Neutrophil (primary cell): ENCODE results near the gene FAM228B.

Source experiments
- H3K27ac ChIP-seq: fragments of 200-600 bp; sonication (generic); 2 replicates; pipeline ENCODE4 v1.5.1; 2016; ENCODE audit warnings: mild to moderate bottlenecking, moderate library complexity
- H3K27me3 ChIP-seq: fragments of 200-600 bp; sonication (generic); 2 replicates; pipeline ENCODE4 v1.6.0; 2016; ENCODE audit warnings: mild to moderate bottlenecking
- H3K36me3 ChIP-seq: fragments of 200-600 bp; sonication (generic); 2 replicates; pipeline ENCODE4 v1.5.1; 2017
- H3K4me1 ChIP-seq, 2 experiments: fragments of 200-600 bp in 1 of 2; sonication (generic) in 1 of 2; 1 replicate in 1 of 2; 2 replicates in 1 of 2; pipeline versions ENCODE4 v1.5.1 to v1.6.1; 2013 to 2016; ENCODE audit warnings: low read depth in 1 of 2, low read length in 1 of 2, mild to moderate bottlenecking in 1 of 2, moderate library complexity in 1 of 2; ENCODE audit not compliant: control insufficient read depth in 1 of 2, insufficient read depth in 1 of 2
- H3K4me3 ChIP-seq, 2 experiments: fragments of 200-600 bp in 1 of 2; sonication (generic) in 1 of 2; 1 replicate in 1 of 2; 2 replicates in 1 of 2; pipeline ENCODE4 v1.5.1; 2013 to 2016; ENCODE audit warnings: low read depth in 1 of 2, low read length in 1 of 2, mild to moderate bottlenecking in 1 of 2, moderate library complexity in 1 of 2
- H3K9me3 ChIP-seq: fragments of 200-600 bp; sonication (generic); 2 replicates; pipeline ENCODE4 v1.5.1; 2016
- CTCF ChIP-seq: fragments of 200-600 bp; sonication (generic); IDR thresholded peaks from 2 replicates; pipeline ENCODE4 v1.5.1; 2016; ENCODE audit warnings: antibody characterized with exemption

Gene FAM228B

GRCh38 chr2:24208490-24208889, 85.2 kb downstream of the FAM228B start:
- H3K27me3 ChIP-seq = no peaks in the 10 kb centered on the region
- H3K9me3 ChIP-seq = no peaks in the 10 kb centered on the region
- TF ChIP-seq CTCF = no peak

GRCh38 chr2:24209389-24210105, 86.3 kb downstream of the FAM228B start:
- no peaks in the 10 kb centered on the region for H3K9me3 ChIP-seq
- peak overlapping the region; percentile 14 to 31 for H3K4me3 ChIP-seq
- H3K4me1 ChIP-seq = peaks cover 19 to 28% of the 10 kb centered on the region in 2 experiments
- H3K27ac ChIP-seq = peak overlapping the region; percentile 92
- no peaks in the 10 kb centered on the region for H3K27me3 ChIP-seq
- peaks cover 96% of the 10 kb centered on the region for H3K36me3 ChIP-seq
- no peak for TF ChIP-seq CTCF

More at GRCh38 chr2:24208490-24208889, 85.2 kb downstream of the FAM228B start:
- Histone ChIP-seq H3K4me3 (no peak overlapping the region), H3K36me3 (peaks cover 97% of the 10 kb centered on the region), H3K27ac (no peak overlapping the region), H3K4me1 (peaks cover 19 to 28% of the 10 kb centered on the region in 2 experiments)

DNA sequence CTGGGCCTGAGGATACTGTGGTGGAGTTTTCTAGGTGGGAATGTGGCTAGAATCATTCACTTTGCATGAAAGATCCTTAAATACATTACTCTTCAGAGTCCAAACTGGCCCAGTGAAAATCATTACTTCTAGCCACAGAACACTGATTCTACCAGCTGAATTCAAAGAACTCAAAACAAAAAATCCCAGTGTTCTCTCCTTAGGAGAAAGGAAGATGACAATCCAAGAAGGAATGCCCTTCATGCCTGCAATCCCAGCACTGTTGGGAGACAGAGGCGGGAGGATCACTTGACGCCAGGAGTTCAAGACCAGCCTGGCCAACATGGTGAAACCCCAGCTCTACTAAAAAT, 86.8 kb downstream of the FAM228B start:
- Histone ChIP-seq H3K4me3 (peak overlapping the region; percentile 7 to 31), H3K9me3 (no peaks in the 10 kb centered on the region), H3K36me3 (peaks cover 95% of the 10 kb centered on the region), H3K27me3 (no peaks in the 10 kb centered on the region), H3K27ac (peak overlapping the region; percentile 92), H3K4me1 (peaks cover 19 to 28% of the 10 kb centered on the region in 2 experiments)
- no peak for TF ChIP-seq CTCF

DNA sequence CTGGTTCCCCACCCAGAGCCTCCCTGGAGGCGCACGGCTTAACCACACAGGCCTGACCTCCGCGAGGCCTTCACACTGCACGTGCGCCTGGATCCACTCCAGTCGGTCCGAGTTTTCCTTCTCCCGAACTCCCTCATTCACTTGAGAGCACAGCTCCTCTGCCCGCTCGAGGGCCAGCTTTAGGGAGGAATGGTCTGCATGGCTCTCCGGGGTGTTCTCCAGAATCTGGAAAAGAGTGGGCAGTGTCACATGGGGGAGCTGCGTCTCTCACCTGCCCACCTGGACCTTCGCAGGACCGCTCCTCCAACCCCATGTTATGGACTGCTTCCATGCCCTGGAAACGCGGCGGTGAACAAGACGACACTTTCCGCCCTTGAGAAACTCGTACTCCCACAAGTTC, 87.5 kb downstream of the FAM228B start:
- Histone ChIP-seq H3K9me3 (no peaks in the 10 kb centered on the region), H3K27ac (peak overlapping the region; percentile 92), H3K4me3 (no peak overlapping the region), H3K36me3 (peaks cover 95% of the 10 kb centered on the region), H3K27me3 (no peaks in the 10 kb centered on the region), H3K4me1 (peaks cover 19 to 28% of the 10 kb centered on the region in 2 experiments)
- TF ChIP-seq CTCF = no peak

DNA sequence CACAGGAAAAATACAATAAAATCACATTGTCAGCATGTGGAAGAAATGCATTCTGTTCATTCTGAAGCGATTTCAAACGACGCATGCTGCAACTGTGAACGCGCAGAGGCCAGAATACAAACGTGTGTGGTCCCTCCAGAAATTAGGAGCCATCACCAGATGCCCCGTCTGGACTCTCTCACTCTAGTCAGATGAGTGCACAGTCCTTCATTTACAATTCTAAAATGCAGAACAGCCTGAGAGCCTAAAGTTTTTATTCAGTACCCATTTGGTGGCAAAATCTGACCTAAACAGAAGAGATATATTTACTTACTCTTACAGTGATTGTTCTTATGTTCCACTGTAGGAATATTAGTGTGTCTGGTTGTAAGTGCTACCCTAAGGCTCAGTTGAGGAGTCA, 88.1 kb downstream of the FAM228B start:
- Histone ChIP-seq H3K27me3 (no peaks in the 10 kb centered on the region), H3K36me3 (peaks cover 95% of the 10 kb centered on the region)
- no peak for TF ChIP-seq CTCF

More for the DNA sequence above, 88.1 kb downstream of the FAM228B start:
- peaks cover 19 to 28% of the 10 kb centered on the region in 2 experiments for H3K4me1 ChIP-seq
- H3K27ac ChIP-seq = no peak overlapping the region
- H3K4me3 ChIP-seq = no peak overlapping the region
- H3K9me3 ChIP-seq = no peaks in the 10 kb centered on the region
